DMS79 treated with DMSO at 0.1 percent for 48 hours (cell line): ENCODE results near the gene MGAT4B.
A peak's percentile ranks its signal among the peaks of the same experiment; 100 is the strongest.

Experiments used
- DNase-seq: peaks from one replicate; lab custom pipeline; 2025; lab: John Stamatoyannopoulos, UW

Gene MGAT4B

GRCh38 chr5:179805529-179806249, 977 bp downstream of the MGAT4B start:
- DNase-seq: no peak

GRCh38 chr5:179805070-179805528, 1.6 kb downstream of the MGAT4B start:
- DNase-seq: peak; percentile 24

- peak; percentile 24 for DNase-seq
These were observed 2.1 kb downstream of the MGAT4B start for GRCh38 chr5:179804555-179804947.

- DNase-seq: no peak
These were observed 2.8 kb downstream of the MGAT4B start for GRCh38 chr5:179803651-179804554.

- peak; percentile 80 for DNase-seq
These were observed 3.6 kb downstream of the MGAT4B start for GRCh38 chr5:179802950-179803562.

GRCh38 chr5:179802207-179802883, 4.3 kb downstream of the MGAT4B start:
- DNase-seq: no peak

- no peak for DNase-seq
These were observed 5.1 kb downstream of the MGAT4B start for GRCh38 chr5:179801304-179802206.

GRCh38 chr5:179800696-179801201, 5.9 kb downstream of the MGAT4B start:
- no peak for DNase-seq

- DNase-seq: no peak
These were observed 6.5 kb downstream of the MGAT4B start for GRCh38 chr5:179800071-179800695.

- no peak for DNase-seq
These were observed 7.1 kb downstream of the MGAT4B start for GRCh38 chr5:179799644-179799973.

- no peak for DNase-seq
These were observed 7.7 kb downstream of the MGAT4B start for GRCh38 chr5:179798771-179799643.

- DNase-seq: no peak
These were observed 8.4 kb downstream of the MGAT4B start for GRCh38 chr5:179798144-179798770.

- DNase-seq: no peak
These were observed 8.9 kb downstream of the MGAT4B start for GRCh38 chr5:179797741-179798140.

GRCh38 chr5:179796877-179797608, 9.6 kb downstream of the MGAT4B start:
- no peak for DNase-seq

- peak; percentile 70 for DNase-seq
These were observed 10.5 kb downstream of the MGAT4B start for GRCh38 chr5:179795863-179796833.

- peak; percentile 85 for DNase-seq
These were observed 11.4 kb downstream of the MGAT4B start for GRCh38 chr5:179795049-179795862.
